DMS153 treated with DMSO at 0.1 percent for 48 hours (cell line): ENCODE results near the gene MRPS11.
"Not testable (repeated sequence)": the region's sequence is repeated elsewhere in the genome, so short reads cannot be mapped to it uniquely, and the experiment has no call there.

Experiments used
- DNase-seq: peaks from one replicate; lab custom pipeline; 2025; ENCODE audit not compliant: unreplicated experiment; lab: John Stamatoyannopoulos, UW

The MRPS11 gene

DNA sequence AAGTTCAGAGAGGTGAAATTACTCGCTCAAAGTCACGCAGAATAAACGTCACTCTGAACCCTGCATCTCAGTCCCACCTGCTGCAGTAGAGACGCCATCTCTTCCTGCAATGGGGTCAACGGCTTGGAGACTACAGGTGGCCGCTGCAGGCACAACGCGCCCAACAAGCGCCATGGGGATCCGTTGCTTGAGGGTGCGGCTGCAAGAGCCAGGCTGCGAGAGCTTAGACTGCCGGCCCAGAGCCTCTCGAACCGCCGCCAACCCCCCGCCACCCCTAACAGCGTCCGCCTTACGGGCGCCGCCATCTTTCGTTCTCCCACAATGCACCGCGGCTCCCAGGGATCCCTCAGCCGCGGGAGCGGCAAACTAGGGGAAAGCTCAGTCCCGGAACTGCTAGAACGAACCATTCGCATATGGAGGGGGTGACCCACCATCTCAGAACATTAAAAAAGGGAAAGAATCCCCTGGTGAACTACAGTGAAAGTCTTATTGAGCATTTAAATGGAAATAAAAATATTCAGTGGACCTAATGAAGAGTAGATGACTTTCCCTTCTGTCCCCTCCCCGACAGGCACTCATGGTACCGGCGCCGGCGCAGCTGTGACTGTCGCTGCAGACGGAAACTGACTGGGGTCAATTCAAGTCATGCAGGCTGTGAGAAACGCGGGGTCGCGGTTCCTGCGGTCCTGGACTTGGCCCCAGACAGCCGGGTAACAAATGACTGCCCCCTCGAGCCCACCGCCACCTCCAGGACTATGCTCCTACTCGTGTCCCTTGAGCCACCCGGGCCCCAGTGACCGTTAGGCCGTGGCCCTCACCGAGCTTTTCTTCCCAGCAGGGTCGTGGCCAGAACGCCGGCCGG, at the start of gene MRPS11, which contains the start of gene MRPL46:
Gene MRPS11, plus strand, starts transcription at position 636 of the 862 bp plus-strand sequence. Its CDS starts 10 bp downstream, at position 646.
Gene MRPL46, minus strand, starts transcription at position 316 of the 862 bp plus-strand sequence. Its CDS starts 11 bp downstream, at position 305.
- peak; percentile 28 for DNase-seq

DNA sequence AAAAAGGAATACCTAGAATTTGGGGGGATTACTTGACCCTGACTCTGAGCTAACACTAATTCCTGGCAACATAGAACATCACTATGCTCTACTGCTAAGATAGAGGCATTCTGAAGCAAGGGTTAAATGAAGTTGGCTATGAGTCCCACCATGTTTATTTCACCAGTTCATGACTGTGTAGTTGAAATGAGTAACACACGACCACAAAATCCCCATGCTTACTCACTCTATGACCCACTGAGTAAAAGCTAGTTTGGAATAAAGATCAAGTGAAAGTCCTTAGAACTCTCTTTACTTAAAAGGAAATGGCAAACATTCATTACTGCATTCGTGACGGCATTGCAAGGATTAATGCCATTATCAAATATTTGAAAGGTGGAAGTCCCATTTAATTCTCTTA, 47.7 kb upstream of the MRPS11 start:
- no peak for DNase-seq

DNA sequence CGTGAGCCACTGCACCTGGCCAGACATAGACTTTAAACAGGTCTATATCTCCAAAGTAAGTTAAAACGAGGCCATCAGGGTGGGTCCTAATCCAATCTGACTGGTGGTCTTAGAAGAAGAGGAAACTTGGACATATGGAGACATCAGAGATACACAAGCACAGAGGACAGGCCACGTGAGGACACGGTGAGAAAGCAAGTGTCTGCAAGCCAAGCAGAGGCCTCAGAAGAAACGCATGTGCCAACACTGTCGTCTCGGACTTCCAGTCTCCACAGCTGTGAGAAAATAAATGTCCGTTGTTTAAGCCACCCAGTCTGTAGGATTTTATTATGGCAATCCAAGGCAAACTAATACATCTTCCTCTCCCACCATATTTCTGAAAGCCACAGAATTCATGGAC, 44.2 kb upstream of the MRPS11 start:
- no peak for DNase-seq

GRCh38 chr15:88426304-88426703, 41.2 kb upstream of the MRPS11 start:
- DNase-seq: no peak

GRCh38 chr15:88428053-88428452, 39.5 kb upstream of the MRPS11 start:
- no peak for DNase-seq

GRCh38 chr15:88428805-88429605, 38.5 kb upstream of the MRPS11 start:
- DNase-seq: no peak

- DNase-seq: no peak
Observed at GRCh38 chr15:88430051-88430450, 37.5 kb upstream of the MRPS11 start.

DNA sequence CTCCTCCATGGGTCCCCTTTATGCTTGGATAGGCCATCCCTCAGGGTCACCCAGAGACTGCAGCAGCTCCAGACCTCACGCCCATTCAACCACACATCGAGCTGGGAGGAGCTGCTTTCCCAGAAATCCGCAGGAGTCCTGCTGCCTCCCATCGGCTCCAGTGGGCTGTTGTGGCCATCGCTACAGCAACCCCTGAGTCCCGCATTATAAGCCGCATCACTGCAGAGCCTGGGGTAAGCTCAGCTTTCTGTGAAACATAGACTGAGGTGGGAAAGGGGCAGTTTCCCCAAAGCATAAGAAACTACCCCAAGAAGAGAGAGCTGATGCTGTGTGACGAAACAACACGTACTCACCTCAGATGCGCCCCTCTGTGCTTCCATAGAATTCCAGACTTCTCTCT, 36.1 kb upstream of the MRPS11 start:
- no peak for DNase-seq

GRCh38 chr15:88433046-88433685, 34.3 kb upstream of the MRPS11 start:
- DNase-seq: no peak

GRCh38 chr15:88434106-88434505, 33.4 kb upstream of the MRPS11 start:
- not testable (repeated sequence) for DNase-seq

DNA sequence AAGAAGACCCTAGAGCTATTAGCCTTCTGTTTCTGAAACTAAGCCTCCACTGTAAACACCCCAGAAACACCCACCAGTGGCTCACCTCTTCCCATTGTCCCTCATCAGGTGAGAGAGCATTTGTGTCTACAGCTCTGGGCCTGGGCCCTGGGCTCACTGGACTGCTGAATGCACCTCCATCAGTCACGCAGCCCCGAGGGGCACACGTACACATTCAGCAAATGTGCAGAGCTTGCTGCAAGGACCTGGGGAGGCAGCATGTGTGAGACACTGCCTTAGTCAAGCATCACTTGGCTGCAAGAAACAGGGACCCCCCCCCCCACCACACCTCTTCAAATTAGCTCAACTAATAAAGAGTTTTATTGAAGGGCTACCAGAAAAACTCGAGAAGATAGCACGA, 29.3 kb upstream of the MRPS11 start:
- no peak for DNase-seq

DNA sequence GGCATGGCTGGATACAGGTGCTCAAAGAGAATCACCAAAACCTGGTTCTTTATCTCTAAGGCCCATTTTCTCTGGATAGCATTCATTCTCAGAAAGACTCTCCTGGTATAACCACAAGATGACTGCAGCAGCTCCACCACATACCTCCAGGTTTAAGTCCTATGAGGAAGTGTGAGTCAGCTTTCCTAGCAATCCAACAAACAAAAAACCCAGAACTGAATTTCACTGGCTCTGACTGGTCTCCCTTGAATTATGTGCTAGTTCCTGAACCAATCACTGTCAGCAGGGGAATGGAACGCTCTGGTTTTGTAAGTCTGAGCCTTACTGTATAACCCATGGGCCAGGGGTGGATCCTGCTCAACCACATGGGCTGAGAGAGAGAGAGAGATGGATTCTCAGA, 27.5 kb upstream of the MRPS11 start:
- DNase-seq: no peak

DNA sequence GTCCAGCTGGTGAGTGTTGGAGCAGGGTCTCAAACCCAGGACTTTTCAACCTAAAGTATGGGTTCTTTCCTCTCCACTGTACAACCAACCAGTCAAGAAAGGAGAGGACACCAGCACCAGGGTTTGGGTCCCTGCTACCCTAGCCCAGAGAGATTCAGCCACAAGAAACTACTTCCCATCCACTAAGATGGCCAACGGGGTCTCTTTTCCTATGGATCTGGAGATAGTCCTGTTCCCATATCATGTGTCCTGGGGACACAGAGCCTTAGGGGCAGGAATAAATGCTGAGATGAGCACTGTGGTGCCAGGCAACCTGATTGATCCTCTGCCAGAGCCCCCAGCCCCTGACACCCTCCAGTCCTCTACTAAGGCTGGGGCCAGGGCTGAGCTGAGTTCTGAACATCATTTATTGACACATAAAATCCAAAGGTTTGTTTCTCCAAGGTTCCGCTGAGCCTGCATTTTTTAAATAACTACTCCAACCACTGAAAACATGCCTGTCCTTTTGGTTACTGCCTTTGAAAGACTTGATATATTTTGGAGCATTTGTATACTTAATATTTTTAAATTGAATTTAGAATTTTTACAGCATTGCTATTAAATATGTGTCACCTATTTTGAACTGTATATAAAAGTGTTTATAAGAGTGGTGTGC, 26.3 kb upstream of the MRPS11 start:
- DNase-seq: no peak

GRCh38 chr15:88447206-88447605, 20.3 kb upstream of the MRPS11 start:
- DNase-seq: no peak

GRCh38 chr15:88447741-88448140, 19.8 kb upstream of the MRPS11 start:
- no peak for DNase-seq

GRCh38 chr15:88448991-88449461, 18.5 kb upstream of the MRPS11 start:
- no peak for DNase-seq

DNA sequence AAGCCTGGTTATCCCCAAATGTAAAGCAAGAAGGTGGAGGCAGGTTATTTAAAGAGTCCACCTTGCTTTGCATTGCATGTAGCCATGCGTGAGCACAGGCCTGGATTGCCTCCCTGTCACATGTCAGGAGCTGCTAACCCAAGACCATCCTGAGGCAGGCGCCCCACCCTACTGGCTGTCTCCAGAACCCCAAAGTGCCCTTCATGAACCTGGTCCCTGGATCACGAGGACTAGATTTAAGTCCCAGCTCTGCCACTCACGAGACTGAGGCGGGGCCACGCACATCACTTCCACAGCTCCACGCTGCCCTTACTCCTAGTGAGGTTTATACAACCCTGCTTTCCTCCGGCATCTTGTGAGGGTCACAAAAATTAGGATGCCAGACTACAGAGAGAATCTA, 17.9 kb upstream of the MRPS11 start:
- no peak for DNase-seq

DNA sequence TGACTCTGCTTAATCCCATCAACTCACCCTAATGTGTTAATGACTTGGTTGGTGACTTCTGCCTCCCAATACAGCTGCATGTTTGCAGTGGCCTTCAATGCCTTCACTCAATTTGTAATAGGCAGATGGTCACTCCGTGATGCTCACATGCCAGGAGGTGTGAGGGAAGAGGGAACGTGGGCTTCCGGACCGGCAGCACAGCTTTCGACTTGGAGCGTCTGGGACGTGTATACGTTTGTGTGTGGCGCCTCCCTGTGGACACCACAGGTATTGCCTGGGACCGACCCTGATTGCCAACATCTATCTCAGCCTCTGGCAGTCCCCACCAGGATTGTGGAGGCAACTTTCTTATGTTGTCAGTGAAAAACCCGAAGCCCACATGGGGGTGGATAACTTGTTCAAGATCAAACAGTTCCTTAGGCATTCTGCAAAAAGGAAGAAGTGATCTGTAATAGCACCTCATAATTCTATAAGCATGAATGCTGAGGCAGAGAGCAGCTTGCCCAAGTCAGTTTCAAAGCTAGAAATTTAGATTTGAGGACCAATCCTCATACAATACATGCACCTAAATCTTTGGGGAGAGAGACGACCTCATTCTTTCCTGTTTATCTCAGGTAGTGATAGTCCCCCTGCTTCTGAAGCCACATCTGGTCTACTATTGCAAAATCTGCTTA, 17.2 kb upstream of the MRPS11 start:
- DNase-seq: no peak

DNA sequence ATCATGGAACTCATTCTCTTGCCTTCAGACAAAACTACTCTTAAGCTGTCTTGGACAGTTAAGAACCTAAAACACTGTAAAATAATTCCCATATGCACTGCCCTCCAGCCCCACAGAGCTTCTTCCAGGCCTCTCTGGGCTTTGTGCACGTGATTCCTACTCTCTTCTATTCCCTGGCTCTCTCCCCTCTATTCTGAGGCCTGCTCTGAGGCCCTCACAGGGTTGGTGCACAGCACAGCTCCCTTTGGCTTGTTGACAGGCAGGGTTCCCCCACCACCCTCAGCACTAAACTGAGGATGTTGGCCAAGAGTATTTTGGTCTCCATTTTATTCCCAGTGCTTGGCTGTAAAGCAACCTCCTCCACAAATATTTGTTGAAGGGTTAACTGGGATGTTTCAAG, 13.9 kb upstream of the MRPS11 start:
- DNase-seq: no peak

DNA sequence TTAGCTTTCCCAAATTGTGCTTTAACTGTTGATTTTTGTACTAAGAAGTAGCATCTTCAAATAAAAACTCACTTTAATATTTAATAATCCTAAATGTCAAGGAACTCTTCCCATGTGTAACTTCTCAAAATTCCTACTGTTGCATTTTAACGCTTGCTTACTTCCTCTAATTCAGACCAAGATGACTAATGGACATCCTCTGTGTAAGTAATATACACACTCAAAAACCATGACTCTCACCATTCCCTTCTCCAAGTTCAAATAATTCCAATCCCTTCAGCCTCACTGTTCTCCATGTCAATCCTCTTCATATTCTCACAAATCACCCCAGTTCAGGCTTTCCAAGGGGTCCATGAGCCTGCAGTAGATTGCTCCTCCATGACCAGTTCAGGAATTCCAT, 13.3 kb upstream of the MRPS11 start:
- DNase-seq: no peak
